GM18951 (cell line): ENCODE measurements around the gene CCDC15.

Experiments used
- POLR2A ChIP-seq: IDR thresholded peaks from 4 replicates; pipeline ENCODE4 v1.6.1; 2011; ENCODE audit warnings: mild to moderate bottlenecking; ENCODE audit not compliant: insufficient read length, insufficient read depth; ENCODE audit errors: extremely low read depth
- in situ Hi-C: fragments of 300-500 bp; cut with MboI; formaldehyde crosslinking; loops from one replicate; pipeline ENCODE4 v1.12.0; 2022; ENCODE audit warnings: low sequenced_read_pairs, mixed read lengths, inconsistent platforms; ENCODE audit not compliant: unreplicated experiment

CCDC15 gene, protein sequence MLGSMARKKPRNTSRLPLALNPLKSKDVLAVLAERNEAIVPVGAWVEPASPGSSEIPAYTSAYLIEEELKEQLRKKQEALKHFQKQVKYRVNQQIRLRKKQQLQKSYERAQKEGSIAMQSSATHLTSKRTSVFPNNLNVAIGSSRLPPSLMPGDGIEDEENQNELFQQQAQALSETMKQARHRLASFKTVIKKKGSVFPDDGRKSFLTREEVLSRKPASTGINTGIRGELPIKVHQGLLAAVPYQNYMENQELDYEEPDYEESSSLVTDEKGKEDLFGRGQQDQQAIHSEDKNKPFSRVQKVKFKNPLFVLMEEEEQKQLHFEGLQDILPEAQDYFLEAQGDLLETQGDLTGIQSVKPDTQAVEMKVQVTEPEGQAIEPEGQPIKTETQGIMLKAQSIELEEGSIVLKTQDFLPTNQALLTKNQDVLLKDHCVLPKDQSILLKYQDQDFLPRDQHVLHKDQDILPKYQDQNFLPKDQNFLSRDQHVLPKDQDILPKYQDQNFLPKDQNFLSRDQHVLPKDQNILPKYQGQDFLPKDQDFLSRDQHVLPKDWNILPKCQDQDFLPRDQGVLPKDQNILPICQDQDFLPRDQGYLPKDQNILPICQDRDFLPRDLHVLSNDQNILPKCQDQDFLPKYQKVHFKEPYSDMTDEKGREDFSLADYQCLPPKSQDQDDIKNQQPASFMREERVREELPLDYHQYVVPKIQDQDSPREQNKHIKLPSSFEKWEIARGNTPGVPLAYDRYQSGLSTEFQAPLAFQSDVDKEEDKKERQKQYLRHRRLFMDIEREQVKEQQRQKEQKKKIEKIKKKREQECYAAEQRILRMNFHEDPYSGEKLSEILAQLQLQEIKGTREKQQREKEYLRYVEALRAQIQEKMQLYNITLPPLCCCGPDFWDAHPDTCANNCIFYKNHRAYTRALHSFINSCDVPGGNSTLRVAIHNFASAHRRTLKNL

DNA sequence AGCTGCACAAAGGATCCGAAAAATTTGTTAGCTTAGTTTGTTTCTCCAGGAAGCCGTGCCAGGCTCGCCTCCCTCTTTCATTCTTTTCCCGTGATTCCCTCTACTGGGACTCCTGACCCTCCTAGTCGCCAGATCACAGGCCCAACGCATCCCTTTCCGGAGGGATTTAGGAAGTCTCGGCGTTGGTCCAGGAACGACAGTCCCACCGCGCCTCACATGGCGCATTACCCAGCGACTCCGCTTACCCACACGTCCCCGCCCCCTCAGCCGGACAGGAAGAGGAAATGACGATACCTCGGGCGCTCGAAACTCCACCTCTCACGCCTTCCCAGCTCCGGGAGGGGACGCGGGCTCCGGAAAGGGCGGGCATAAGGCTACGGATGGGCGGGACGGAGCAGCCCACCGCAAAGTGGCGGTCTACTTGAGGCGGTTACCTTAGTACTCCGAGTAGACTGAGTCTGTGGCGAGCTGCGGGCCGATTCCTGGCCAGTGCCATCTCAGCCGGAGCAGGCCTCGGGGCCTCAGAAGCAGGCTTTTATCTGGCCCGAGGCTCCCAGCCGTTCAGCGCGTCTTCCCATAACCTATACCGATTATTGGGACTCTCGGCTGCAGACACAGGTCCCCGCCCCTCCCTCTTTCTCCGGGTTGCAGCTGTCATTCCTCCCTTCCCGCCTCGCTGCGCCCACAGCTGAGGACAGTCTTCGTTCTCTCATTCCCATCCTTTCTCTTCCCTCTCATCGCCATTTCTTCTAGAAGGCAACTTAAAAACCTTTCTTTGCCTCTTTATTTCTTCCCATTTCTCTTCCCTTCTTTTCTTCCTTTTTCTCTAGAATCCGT is at the start of gene CCDC15:
TSS of gene CCDC15 (plus strand) at position 450 of the 837 bp plus-strand sequence. CDS start 531 bp downstream, outside the sequence.
- in situ Hi-C loops = loop anchor here (25.0 kb wide), 1 partner anchor 383 kb away; no protein-coding TSS in a partner anchor
- peak; percentile 97 for TF ChIP-seq POLR2A

GRCh38 chr11:124915541-124916369 is 38.2 kb upstream of the CCDC15 start:
- no peak for TF ChIP-seq POLR2A
- in situ Hi-C loops = no loop called here

DNA sequence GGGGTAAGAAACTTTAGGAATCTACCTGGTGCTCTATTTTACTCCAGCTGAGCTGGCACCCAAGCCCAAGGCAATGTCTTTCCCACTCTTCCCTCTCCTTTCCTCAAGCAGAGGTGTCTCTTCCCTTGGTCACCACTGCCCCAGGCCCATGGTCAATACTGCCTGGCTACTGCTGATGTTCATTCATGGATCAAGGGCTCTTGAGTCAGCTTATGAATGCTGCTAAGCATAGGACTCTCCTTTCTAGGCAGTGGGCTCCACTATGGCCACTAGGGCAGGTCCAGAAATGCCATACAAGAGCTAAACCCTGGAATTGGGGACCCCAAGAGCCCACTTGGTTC is 37.7 kb upstream of the CCDC15 start:
- in situ Hi-C loops = no loop called here
- TF ChIP-seq POLR2A = no peak

- in situ Hi-C loops = no loop called here
- no peak for TF ChIP-seq POLR2A
These were observed 36.8 kb upstream of the CCDC15 start for GRCh38 chr11:124917115-124917637.

DNA sequence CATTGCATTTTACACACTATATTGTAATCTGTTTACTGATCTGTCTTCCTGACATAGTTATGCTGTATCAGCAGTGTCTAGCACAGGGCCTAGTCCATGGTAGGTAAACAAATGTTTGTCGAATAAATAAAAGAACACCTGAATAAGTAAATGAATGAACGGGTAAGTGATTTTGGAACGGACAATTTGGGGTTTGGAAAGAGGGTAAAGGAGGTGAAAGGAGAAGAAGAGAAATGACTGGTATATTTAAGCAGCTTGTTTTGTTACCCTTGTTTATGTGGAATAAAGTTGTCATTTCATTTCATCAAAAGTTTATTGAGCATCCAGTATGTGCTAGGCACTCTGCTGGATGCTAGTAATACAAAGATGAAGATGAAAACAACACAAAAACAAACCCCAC is 35.1 kb upstream of the CCDC15 start, which contains the start of gene HEPN1:
TSS of gene HEPN1 (plus strand) at position 301 of the 400 bp plus-strand sequence.
- in situ Hi-C loops = no loop called here
- no peak for TF ChIP-seq POLR2A

DNA sequence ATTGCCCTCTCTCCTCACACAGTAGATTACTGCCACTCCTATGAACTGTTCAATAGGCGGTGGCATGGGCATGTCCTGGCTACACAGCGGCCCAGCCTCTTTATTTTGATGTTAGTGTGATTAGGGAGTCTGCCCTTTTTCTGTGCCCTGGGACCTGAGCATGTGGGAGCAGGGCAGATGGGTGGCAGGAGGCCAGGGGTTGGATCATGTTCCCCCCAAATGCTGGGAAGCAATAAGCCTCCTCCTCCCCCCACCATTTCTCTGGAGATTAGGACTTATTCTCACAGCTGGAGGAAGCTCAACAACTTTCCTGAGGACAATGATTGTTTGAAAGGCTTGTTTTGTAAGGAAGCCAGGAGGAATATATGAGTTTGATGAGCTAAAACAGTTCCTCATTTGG is 34.1 kb upstream of the CCDC15 start:
- in situ Hi-C loops = no loop called here
- TF ChIP-seq POLR2A = no peak

- in situ Hi-C loops = no loop called here
- no peak for TF ChIP-seq POLR2A
These were observed 33.6 kb upstream of the CCDC15 start for GRCh38 chr11:124920356-124920755.

DNA sequence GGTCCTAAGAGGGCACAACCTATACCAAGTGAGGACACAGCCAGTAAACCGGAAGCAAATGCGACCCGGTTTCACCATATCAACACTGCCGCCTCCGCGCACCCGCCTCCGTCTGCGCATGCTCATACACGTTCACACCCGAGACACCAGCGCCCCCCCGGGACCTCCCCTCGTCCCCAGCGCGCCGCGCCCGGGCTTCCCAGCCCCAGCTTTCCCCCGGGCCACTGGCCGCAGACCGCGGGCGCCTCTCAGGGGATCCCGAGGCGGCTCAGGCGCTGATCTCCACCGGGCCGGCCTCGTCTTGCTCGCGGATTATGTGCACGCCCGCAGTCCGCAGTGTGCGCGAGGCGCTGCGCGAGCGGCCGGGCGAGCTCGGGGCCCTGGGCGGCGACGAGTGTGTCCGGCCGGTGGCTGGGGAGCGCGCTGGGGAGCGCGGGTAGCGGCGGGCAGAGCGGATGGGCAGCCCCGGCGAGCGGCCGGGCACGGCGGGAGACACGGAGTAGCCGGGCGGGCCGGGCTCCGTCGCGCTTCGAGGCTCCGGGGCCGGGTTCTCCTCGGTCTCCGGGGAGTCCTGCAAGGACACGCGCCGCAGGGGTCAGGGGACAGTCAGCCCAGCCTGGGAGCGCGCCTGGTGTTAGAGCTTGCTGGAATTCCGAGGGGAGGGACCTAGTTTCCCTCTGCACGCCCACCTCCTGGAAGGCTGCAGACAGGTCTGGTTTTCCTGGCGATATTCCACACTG is 33.0 kb upstream of the CCDC15 start:
- in situ Hi-C loops = no loop called here
- TF ChIP-seq POLR2A = no peak

- in situ Hi-C loops = no loop called here
- no peak for TF ChIP-seq POLR2A
These were observed 31.2 kb upstream of the CCDC15 start for GRCh38 chr11:124922831-124923230.

DNA sequence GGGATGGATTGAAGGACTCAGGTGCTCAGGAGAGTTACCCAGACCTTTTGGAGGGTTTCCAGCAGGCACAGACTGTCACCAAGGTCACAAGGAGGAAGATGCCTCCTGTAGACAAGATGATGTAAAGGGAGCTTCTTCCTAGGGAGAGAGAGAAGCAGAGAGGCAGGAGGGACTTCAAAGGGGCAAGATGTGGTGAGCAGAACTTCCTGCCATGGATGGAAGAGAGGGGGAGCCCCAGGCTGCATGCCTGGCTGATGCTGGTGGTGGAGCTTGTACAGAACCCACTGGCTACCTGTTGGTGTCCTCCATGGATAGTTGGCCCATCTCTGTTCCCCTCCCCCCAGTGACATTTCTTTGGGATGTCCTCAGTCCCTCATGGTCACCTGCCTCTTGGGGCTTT is 30.7 kb upstream of the CCDC15 start:
- TF ChIP-seq POLR2A = no peak
- in situ Hi-C loops = no loop called here

- TF ChIP-seq POLR2A = no peak
- in situ Hi-C loops = no loop called here
These were observed 24.9 kb upstream of the CCDC15 start for GRCh38 chr11:124928942-124929665.

GRCh38 chr11:124930799-124931198 is 23.2 kb upstream of the CCDC15 start:
- TF ChIP-seq POLR2A = no peak
- in situ Hi-C loops = no loop called here
